H9 (cell line): ENCODE data around the gene FAM228B. TPM values are rescaled to one million over a fixed set of nuclear protein-coding genes. Genes with fewer than 3 reads are reported as not detected.

Source experiments
- DNase-seq: peaks from one replicate; pipeline ENCODE4 v3.0.0-alpha.2; 2017
- H2AFZ ChIP-seq: one replicate; pipeline ENCODE4 v1.6.1; 2013; ENCODE audit warnings: mild to moderate bottlenecking, low read length, control low read depth, moderate library complexity
- H2AK5ac ChIP-seq: 2 replicates; pipeline ENCODE4 v1.6.1; 2013; ENCODE audit warnings: low read length, control low read depth, mixed read lengths; ENCODE audit not compliant: insufficient read length
- H2BK120ac ChIP-seq: one replicate; pipeline ENCODE4 v1.6.1; 2013; ENCODE audit warnings: low read depth, mild to moderate bottlenecking, low read length, control low read depth, inconsistent platforms; ENCODE audit not compliant: poor library complexity, severe bottlenecking
- H2BK12ac ChIP-seq: 2 replicates; pipeline ENCODE4 v1.6.1; 2013; ENCODE audit warnings: low read length, control low read depth, mixed read lengths, low read depth; ENCODE audit not compliant: insufficient read length
- H2BK15ac ChIP-seq: 2 replicates; pipeline ENCODE4 v1.6.1; 2013; ENCODE audit warnings: low read depth, low read length, control low read depth
- H2BK20ac ChIP-seq: one replicate; pipeline ENCODE4 v1.6.1; 2013; ENCODE audit warnings: low read depth, mild to moderate bottlenecking, low read length, control low read depth, inconsistent platforms; ENCODE audit not compliant: poor library complexity, severe bottlenecking
- H2BK5ac ChIP-seq: 2 replicates; pipeline ENCODE4 v1.6.1; 2013; ENCODE audit warnings: low read length, control low read depth, mixed read lengths; ENCODE audit not compliant: insufficient read length
- H3K14ac ChIP-seq: 2 replicates; pipeline ENCODE4 v1.6.1; 2013; ENCODE audit warnings: low read length, control low read depth; ENCODE audit not compliant: insufficient read depth
- H3K18ac ChIP-seq: 2 replicates; pipeline ENCODE4 v1.6.1; 2013; ENCODE audit warnings: low read depth, mild to moderate bottlenecking, mixed read lengths, low read length, control low read depth; ENCODE audit not compliant: insufficient read length
- H3K23ac ChIP-seq: 2 replicates; pipeline ENCODE4 v1.6.1; 2013; ENCODE audit warnings: low read length, control low read depth, mixed read lengths, low read depth; ENCODE audit not compliant: insufficient read length
- H3K23me2 ChIP-seq: 2 replicates; pipeline ENCODE4 v1.6.1; 2013; ENCODE audit warnings: low read depth, mild to moderate bottlenecking, mixed read lengths, low read length, control low read depth; ENCODE audit not compliant: insufficient read length, poor library complexity, severe bottlenecking
- H3K27ac ChIP-seq: 2 replicates; pipeline ENCODE4 v1.5.1; 2013; ENCODE audit warnings: low read length, control low read depth, mixed read lengths, low read depth; ENCODE audit not compliant: insufficient read length
- H3K27me3 ChIP-seq: 2 replicates; pipeline ENCODE4 v1.6.1; 2013; ENCODE audit warnings: low read length, control low read depth, inconsistent platforms; ENCODE audit not compliant: insufficient read depth
- H3K4ac ChIP-seq: 2 replicates; pipeline ENCODE4 v1.6.1; 2013; ENCODE audit warnings: low read depth, mild to moderate bottlenecking, control low read depth, inconsistent platforms, low read length, moderate library complexity
- H3K4me1 ChIP-seq: 2 replicates; pipeline ENCODE4 v1.6.1; 2013; ENCODE audit warnings: low read length, control low read depth, inconsistent platforms; ENCODE audit not compliant: insufficient read depth
- H3K4me2 ChIP-seq: 2 replicates; pipeline ENCODE4 v1.6.1; 2013; ENCODE audit warnings: low read length, control low read depth, mixed read lengths; ENCODE audit not compliant: insufficient read length, insufficient read depth
- H3K56ac ChIP-seq: 2 replicates; pipeline ENCODE4 v1.6.1; 2013; ENCODE audit warnings: low read depth, mild to moderate bottlenecking, mixed read lengths, low read length, control low read depth; ENCODE audit not compliant: insufficient read length
- H3K79me1 ChIP-seq: 2 replicates; pipeline ENCODE4 v1.6.1; 2013; ENCODE audit warnings: low read depth, mild to moderate bottlenecking, moderate library complexity, low read length, control low read depth, inconsistent platforms; ENCODE audit not compliant: insufficient read depth, poor library complexity, severe bottlenecking
- H3K79me2 ChIP-seq: 2 replicates; pipeline ENCODE4 v1.6.1; 2013; ENCODE audit warnings: low read length, control low read depth, inconsistent platforms; ENCODE audit not compliant: insufficient read depth
- H3K9ac ChIP-seq: 2 replicates; pipeline ENCODE4 v1.6.1; 2013; ENCODE audit warnings: low read length, control low read depth, mixed read lengths; ENCODE audit not compliant: insufficient read length; ENCODE audit errors: extremely low read depth
- H3K9me3 ChIP-seq: one replicate; pipeline ENCODE4 v1.6.1; 2013; ENCODE audit warnings: low read depth, low read length, inconsistent platforms; ENCODE audit not compliant: control insufficient read depth
- H3T11ph ChIP-seq: one replicate; pipeline ENCODE4 v1.6.1; 2013; ENCODE audit warnings: mild to moderate bottlenecking, low read length, control low read depth, inconsistent platforms
- H4K20me1 ChIP-seq: one replicate; pipeline ENCODE4 v1.6.1; 2013; ENCODE audit not compliant: control insufficient read depth, insufficient read length, insufficient read depth
- H4K5ac ChIP-seq: 2 replicates; pipeline ENCODE4 v1.6.1; 2013; ENCODE audit warnings: low read depth, mild to moderate bottlenecking, mixed read lengths, low read length, control low read depth; ENCODE audit not compliant: insufficient read length
- H4K8ac ChIP-seq: replicated peaks from 2 replicates; pipeline ENCODE4 v1.6.1; 2013; ENCODE audit warnings: low read length, control low read depth, mixed read lengths, low read depth; ENCODE audit not compliant: insufficient read length
- H4K91ac ChIP-seq: 2 replicates; pipeline ENCODE4 v1.6.1; 2013; ENCODE audit warnings: low read depth, mild to moderate bottlenecking, moderate library complexity, mixed read lengths, low read length, control low read depth; ENCODE audit not compliant: insufficient read length
- H3K27ac Mint-ChIP-seq, 3 experiments: 2 replicates in 2 of 3; 3 replicates in 1 of 3; pipeline ENCODE4 v1.8.0; 2020 to 2021; ENCODE audit warnings: mixed read lengths in 3 of 3, mild to moderate bottlenecking in 1 of 3, moderate library complexity in 1 of 3
- H3K27me3 Mint-ChIP-seq: 2 replicates; pipeline ENCODE4 v1.8.0; 2021; ENCODE audit warnings: low read depth, mild to moderate bottlenecking, moderate library complexity, mixed read lengths
- H3K36me3 Mint-ChIP-seq, 3 experiments: 2 replicates in 2 of 3; 3 replicates in 1 of 3; pipeline ENCODE4 v1.8.0; 2020 to 2021; ENCODE audit warnings: low read depth in 3 of 3, mixed read lengths in 3 of 3; ENCODE audit not compliant: insufficient read depth in 1 of 3
- H3K4me1 Mint-ChIP-seq, 2 experiments: 2 replicates each; pipeline ENCODE4 v1.8.0; 2020; ENCODE audit warnings: mixed read lengths in 2 of 2
- H3K4me3 Mint-ChIP-seq, 2 experiments: 2 replicates in 1 of 2; 3 replicates in 1 of 2; pipeline ENCODE4 v1.8.0; 2020 to 2021; ENCODE audit warnings: mild to moderate bottlenecking in 2 of 2, mixed read lengths in 2 of 2, moderate library complexity in 1 of 2
- H3K9me3 Mint-ChIP-seq, 2 experiments: 2 replicates in 1 of 2; 3 replicates in 1 of 2; pipeline ENCODE4 v1.8.0; 2020; ENCODE audit warnings: mild to moderate bottlenecking in 2 of 2, mixed read lengths in 2 of 2, moderate library complexity in 1 of 2
- WGBS: extraction: QIAGEN DNeasy Blood & Tissue Kit; methylation state at CpG from one replicate; pipeline ENCODE4 v1.1.7; 2013; ENCODE audit warnings: missing lambda C conversion rate, low lambda C conversion rate, mixed read lengths; ENCODE audit not compliant: insufficient read length; ENCODE audit errors: extremely low coverage; 5-methylcytosine and 5-hydroxymethylcytosine counted together
- total RNA-seq: library from RNA; stranded (reverse); gene quantifications from 2 replicates; pipeline ENCODE4 v1.2.1, GENCODE V29; 2021
- TF ChIP-seq, protein P1 (sequence below): fragments of 200-600 bp; sonication (generic); conservative IDR thresholded peaks from 3 replicates; pipeline ENCODE4 v1.8.0; 2021; ENCODE audit warnings: antibody characterized with exemption, mild to moderate bottlenecking

The FAM228B gene
- total RNA-seq, 1 experiment from 2014 or later = 6.5 TPM

DNA sequence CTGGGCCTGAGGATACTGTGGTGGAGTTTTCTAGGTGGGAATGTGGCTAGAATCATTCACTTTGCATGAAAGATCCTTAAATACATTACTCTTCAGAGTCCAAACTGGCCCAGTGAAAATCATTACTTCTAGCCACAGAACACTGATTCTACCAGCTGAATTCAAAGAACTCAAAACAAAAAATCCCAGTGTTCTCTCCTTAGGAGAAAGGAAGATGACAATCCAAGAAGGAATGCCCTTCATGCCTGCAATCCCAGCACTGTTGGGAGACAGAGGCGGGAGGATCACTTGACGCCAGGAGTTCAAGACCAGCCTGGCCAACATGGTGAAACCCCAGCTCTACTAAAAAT, 86.8 kb downstream of the FAM228B start:
- H3K27me3 ChIP-seq = no peaks in the 10 kb centered on the region
- Mint-ChIP-seq H3K27ac (no peak overlapping the region), H3K36me3 (peaks cover 0 to 3% (median 0%) of the 10 kb centered on the region in 3 experiments; a peak in 3 of 7 replicates), H3K4me3 (no peak overlapping the region), H3K27me3 (no peaks in the 10 kb centered on the region; the same call in 1 of the 2 replicates), H3K4me1 (peaks cover 2 to 8% of the 10 kb centered on the region in 2 experiments; a peak in 2 of 4 replicates), H3K9me3 (no peaks in the 10 kb centered on the region; a peak in 1 of 5 replicates)
- H2BK20ac ChIP-seq = no peak overlapping the region
- H3K9ac ChIP-seq = no peak overlapping the region
- no peak overlapping the region for H3K18ac ChIP-seq
- DNase-seq = no peak
- H3K14ac ChIP-seq = no peak overlapping the region
- no peaks in the 10 kb centered on the region for H4K20me1 ChIP-seq
- no peak overlapping the region for H3K4ac ChIP-seq
- no peak overlapping the region for H2AFZ ChIP-seq
- no peak overlapping the region for H3K56ac ChIP-seq
- H2BK15ac ChIP-seq = no peak overlapping the region
- no peak overlapping the region for H2BK5ac ChIP-seq
- no peaks in the 10 kb centered on the region for H3K79me1 ChIP-seq
- no peak overlapping the region for H3K27ac ChIP-seq
- H2BK120ac ChIP-seq = no peak overlapping the region
- no peak overlapping the region for H2BK12ac ChIP-seq
- H3K23ac ChIP-seq = no peak overlapping the region
- H4K91ac ChIP-seq = no peak overlapping the region
- H3K4me1 ChIP-seq = no peaks in the 10 kb centered on the region
- H3K9me3 ChIP-seq = no peaks in the 10 kb centered on the region
- no peak overlapping the region for H3T11ph ChIP-seq
- no peak overlapping the region for H4K5ac ChIP-seq
- no peak overlapping the region for H3K4me2 ChIP-seq
- no peak overlapping the region for H2AK5ac ChIP-seq
- no peak overlapping the region for H4K8ac ChIP-seq
- TF ChIP-seq, protein P1, sequence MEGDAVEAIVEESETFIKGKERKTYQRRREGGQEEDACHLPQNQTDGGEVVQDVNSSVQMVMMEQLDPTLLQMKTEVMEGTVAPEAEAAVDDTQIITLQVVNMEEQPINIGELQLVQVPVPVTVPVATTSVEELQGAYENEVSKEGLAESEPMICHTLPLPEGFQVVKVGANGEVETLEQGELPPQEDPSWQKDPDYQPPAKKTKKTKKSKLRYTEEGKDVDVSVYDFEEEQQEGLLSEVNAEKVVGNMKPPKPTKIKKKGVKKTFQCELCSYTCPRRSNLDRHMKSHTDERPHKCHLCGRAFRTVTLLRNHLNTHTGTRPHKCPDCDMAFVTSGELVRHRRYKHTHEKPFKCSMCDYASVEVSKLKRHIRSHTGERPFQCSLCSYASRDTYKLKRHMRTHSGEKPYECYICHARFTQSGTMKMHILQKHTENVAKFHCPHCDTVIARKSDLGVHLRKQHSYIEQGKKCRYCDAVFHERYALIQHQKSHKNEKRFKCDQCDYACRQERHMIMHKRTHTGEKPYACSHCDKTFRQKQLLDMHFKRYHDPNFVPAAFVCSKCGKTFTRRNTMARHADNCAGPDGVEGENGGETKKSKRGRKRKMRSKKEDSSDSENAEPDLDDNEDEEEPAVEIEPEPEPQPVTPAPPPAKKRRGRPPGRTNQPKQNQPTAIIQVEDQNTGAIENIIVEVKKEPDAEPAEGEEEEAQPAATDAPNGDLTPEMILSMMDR = no peak
- H3K79me2 ChIP-seq = no peaks in the 10 kb centered on the region
- no CpG with 5 or more reads among the region's 2 CpGs for WGBS
- H3K23me2 ChIP-seq = no peaks in the 10 kb centered on the region
